Hepatocyte (in vitro differentiated cells): ENCODE results near the gene AGAP1.

Experiments used
- EZH2 ChIP-seq: fragments of 200-600 bp; sonication (generic); IDR thresholded peaks from 2 replicates; pipeline ENCODE4 v1.6.1; 2016; ENCODE audit warnings: antibody characterized with exemption, mild to moderate bottlenecking, borderline replicate concordance
- TF ChIP-seq, protein P1 (sequence below): fragments of 200-600 bp; sonication (generic); IDR thresholded peaks from 2 replicates; pipeline ENCODE4 v1.5.1; 2016; ENCODE audit warnings: antibody characterized with exemption, mild to moderate bottlenecking; ENCODE audit not compliant: poor library complexity

DNA sequence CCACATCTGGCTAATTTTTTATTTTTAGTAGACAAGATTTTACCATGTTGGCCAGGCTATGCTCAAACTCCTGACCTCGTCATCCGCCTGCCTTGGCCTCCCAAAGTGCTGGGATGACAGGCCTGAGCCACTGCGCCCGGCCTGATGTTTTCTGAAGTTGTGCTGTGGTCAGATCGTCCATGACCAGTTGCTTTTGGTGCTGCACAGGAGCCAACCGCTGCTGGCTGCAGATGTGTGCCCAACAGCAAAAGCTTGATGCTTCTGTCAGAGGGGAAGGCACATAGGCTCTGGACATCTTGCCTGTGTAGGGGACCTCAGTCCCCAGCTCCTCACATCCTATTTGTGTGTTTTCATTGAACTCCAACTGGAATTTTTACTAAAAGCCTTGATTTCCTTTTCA, 218.3 kb downstream of the AGAP1 start:
- TF ChIP-seq, protein P1, sequence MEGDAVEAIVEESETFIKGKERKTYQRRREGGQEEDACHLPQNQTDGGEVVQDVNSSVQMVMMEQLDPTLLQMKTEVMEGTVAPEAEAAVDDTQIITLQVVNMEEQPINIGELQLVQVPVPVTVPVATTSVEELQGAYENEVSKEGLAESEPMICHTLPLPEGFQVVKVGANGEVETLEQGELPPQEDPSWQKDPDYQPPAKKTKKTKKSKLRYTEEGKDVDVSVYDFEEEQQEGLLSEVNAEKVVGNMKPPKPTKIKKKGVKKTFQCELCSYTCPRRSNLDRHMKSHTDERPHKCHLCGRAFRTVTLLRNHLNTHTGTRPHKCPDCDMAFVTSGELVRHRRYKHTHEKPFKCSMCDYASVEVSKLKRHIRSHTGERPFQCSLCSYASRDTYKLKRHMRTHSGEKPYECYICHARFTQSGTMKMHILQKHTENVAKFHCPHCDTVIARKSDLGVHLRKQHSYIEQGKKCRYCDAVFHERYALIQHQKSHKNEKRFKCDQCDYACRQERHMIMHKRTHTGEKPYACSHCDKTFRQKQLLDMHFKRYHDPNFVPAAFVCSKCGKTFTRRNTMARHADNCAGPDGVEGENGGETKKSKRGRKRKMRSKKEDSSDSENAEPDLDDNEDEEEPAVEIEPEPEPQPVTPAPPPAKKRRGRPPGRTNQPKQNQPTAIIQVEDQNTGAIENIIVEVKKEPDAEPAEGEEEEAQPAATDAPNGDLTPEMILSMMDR: no peak
- TF ChIP-seq EZH2: no peak
